GM12872 (cell line): Measurements from ENCODE around the gene MEP1B.

Source experiments
- TF ChIP-seq, protein P1 (sequence below): IDR thresholded peaks from 3 replicates; pipeline ENCODE4 v1.5.1; 2011; ENCODE audit warnings: low read depth, mild to moderate bottlenecking, low read length, moderate library complexity; ENCODE audit not compliant: insufficient read depth

The MEP1B gene

DNA sequence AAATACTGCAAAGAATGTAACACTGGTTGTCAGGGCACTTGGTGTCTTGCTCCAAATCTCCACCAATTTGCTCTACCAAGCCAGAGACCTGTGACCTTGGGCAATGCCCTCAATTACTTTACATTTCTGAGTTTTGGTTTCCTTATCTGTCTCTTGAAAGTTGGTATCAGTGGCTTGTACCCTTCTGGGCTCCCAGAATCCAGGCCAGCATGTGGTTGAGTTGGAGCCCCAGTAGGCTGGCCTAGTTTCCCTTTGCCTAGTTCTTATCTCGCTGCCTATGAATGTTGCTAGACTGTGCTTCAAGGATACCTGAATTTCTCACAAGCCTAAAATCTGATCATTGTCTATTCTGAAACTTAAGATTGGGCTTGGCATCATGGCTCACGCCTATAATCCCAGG, 26.6 kb downstream of the MEP1B start:
- TF ChIP-seq, protein P1, sequence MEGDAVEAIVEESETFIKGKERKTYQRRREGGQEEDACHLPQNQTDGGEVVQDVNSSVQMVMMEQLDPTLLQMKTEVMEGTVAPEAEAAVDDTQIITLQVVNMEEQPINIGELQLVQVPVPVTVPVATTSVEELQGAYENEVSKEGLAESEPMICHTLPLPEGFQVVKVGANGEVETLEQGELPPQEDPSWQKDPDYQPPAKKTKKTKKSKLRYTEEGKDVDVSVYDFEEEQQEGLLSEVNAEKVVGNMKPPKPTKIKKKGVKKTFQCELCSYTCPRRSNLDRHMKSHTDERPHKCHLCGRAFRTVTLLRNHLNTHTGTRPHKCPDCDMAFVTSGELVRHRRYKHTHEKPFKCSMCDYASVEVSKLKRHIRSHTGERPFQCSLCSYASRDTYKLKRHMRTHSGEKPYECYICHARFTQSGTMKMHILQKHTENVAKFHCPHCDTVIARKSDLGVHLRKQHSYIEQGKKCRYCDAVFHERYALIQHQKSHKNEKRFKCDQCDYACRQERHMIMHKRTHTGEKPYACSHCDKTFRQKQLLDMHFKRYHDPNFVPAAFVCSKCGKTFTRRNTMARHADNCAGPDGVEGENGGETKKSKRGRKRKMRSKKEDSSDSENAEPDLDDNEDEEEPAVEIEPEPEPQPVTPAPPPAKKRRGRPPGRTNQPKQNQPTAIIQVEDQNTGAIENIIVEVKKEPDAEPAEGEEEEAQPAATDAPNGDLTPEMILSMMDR = no peak

DNA sequence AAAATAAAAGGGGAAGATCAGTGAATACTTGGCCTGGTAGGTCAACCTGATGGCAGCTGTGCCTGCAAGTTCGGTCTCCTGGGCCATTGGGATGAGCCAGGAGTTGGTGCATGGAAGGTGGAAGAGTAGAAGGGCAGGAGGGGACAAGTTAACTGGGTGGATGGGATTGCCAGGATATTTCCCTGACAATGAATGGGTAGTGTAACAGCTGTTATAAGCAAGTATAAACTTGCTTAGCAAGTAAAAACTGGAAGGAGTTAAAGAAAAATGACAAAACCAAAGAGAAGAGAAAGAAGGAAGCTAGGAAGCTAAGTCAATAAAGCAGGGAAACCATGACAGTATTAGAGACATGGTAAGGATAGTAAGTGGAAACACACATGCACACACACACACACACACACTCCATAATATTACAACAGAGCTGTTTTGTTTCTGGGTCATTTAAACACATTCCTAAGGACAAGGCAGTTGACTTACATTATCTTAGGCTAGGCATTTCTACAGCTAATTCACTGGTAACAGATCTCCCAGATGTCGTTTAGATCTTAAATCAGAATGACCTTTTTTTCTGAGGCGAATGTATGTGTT, 29.7 kb downstream of the MEP1B start:
- TF ChIP-seq, protein P1 = no peak

DNA sequence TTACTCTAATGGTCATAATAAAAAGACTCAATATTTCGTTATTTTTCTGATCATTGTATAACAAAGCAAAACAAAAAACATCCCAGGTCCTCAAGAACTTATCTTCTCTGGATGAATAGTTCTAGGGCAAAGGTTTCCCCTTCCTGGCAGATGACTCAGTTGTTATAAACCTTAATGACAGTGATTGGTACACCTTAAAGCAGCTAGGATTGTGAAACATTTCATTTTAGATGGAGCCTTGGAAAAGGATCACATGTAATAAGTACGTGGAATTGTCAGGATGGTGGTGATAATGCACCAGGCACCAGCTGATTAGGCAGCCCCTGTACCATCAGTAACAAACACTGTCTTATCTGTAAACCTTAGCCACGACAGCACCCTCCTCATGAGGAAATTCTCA, 47.2 kb downstream of the MEP1B start:
- TF ChIP-seq, protein P1 = no peak

DNA sequence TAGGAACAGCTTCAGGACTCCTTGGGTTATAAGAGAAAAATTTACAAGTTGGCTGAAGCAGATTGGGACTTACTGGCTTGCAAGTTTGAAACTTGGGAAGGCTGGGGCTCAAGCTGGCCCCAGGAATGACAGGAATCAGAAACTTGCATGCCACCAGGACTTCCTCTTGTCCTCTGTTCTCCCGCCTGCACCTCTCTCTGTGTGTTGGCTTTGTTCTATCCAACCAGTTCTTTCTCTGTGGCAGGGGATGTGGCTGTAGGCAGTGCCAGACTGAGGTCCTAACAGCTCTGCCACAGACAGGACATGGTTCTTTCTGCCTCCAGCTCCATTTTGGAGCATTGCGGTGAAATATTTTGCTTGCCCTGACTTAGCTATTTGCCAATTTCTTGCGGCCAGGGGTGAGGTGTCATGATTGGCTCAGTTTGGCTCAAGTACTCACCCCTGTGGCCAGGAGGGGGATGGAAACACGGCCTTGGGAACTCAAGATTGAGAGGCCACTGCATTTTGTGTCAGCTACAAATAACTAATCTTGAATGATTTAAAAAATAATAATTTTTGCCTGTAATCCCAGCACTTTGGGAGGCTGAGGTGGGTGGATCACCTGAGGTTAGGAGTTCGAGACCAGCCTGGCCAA, 48.9 kb downstream of the MEP1B start:
- TF ChIP-seq, protein P1 = no peak

DNA sequence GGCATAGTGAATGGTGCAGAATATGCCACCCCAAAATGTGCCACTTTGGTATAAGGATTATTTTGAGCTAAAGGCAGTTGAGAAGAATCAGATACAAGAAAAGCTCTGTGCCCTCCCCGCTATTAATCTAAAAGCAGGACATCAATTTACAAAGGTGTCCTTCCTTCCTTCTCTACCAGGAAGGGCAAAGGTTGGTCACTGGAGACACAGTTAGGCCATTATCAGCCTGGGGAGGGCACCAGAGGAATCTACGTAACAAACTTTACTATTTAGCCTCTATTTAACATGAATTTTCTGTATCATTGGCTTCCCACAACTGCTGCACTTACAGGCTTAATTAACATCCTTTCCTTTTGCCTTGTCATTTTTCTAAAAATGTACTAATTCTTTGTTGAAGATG, 52.6 kb downstream of the MEP1B start:
- TF ChIP-seq, protein P1 = no peak

DNA sequence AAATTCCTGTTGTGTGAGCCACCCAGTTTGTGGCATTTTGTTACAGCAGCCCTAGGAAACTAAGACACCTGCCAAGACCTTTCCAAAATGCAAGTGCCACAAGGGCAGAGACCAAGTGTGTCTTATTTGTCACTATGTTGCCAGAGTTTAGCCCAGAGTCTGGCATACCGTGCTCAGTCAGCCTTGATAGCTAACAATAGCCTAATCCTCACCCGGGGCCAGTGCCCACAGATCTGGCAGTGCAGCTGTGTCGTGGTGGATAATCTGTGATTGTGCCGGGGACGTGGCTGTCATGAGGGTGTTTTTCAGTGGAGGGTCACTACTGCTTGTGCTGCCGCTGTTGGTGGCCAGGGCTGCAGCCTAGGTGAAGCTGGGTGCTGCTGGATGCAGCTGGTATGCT, 53.5 kb downstream of the MEP1B start:
- TF ChIP-seq, protein P1 = no peak

DNA sequence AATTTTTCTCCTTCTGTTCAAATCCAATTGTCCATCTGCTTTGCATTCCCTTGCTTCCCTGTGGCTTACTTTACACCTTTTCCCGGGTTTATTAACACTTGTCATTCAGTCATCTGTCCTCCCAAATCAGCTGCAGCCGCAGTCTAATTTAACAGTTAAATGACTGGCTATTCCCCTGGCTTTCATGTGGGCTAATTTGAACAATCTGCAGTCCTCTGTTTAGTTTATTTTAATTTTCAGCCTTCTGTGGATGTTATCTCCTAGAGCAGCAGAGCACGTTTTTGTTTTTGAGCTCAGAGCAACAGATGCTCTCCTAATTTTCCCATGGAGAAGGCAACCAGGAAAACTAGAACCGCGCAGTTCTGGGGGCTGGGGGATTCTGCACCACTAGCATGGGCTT, 55.0 kb downstream of the MEP1B start:
- TF ChIP-seq, protein P1 = no peak
